ENCODE results near the gene ZNF609. TPM values are rescaled to one million over a fixed set of nuclear protein-coding genes. Genes with fewer than 3 reads are reported as not detected.
A peak's percentile ranks its signal among the peaks of the same experiment; 100 is the strongest.

Gene ZNF609
- polyA plus RNA-seq, 3 donors, result 1.3 to 13.2 (median 1.7) TPM

- H3K27ac Mint-ChIP-seq, result peak overlapping the region in 2 of 7 donors; percentile 1 to 54
- WGBS (ENCODE audit: insufficient coverage), result 100% methylated on average over 2 of the region's 2 CpGs
- Histone ChIP-seq H3K79me2 (ENCODE audit: insufficient read depth, low read length) (no peaks in the 10 kb centered on the region), H3K9me3 (replicated peaks in 1 of 2; ENCODE audit: control insufficient read depth in 1 of 2, insufficient read depth in 1 of 2, low read length in 2 of 2) (no peaks in the 10 kb centered on the region), H3K4me3 (replicated peaks in 1 of 3; ENCODE audit: low read depth in 2 of 3, low read length in 3 of 3) (no peak overlapping the region), H3K4me2 (replicated peaks; ENCODE audit: extremely low read depth, low read length, poor library complexity, severe bottlenecking) (no peak overlapping the region), H4K20me1 (ENCODE audit: insufficient read depth, low read length) (peaks cover 16% of the 10 kb centered on the region), H2AFZ (ENCODE audit: insufficient read depth, low read depth, low read length, poor library complexity, severe bottlenecking) (no peak overlapping the region), H3K4me1 (ENCODE audit: control insufficient read depth in 1 of 2, insufficient read depth in 2 of 2, low read length in 2 of 2) (no peaks in the 10 kb centered on the region), H3K27me3 (ENCODE audit: control insufficient read depth in 2 of 2, insufficient read depth in 2 of 2, low read length in 2 of 2) (no peaks in the 10 kb centered on the region), H3K36me3 (replicated peaks in 1 of 2; ENCODE audit: control insufficient read depth in 1 of 2, insufficient read depth in 2 of 2, low read length in 2 of 2) (peaks cover 91 to 93% of the 10 kb centered on the region in 2 donors), H3K9ac (ENCODE audit: insufficient read depth, low read length, poor library complexity, severe bottlenecking) (no peak overlapping the region), H3K27ac (ENCODE audit: low read depth in 1 of 2, low read length in 2 of 2) (no peak overlapping the region)
- H3K9me3 Mint-ChIP-seq, result no peaks in the 10 kb centered on the region
- H3K27me3 Mint-ChIP-seq (ENCODE audit: low read depth in 3 of 3), result peaks cover 0 to 2% (median 1%) of the 10 kb centered on the region in 3 donors
- H3K36me3 Mint-ChIP-seq, result peaks cover 77 to 91% of the 10 kb centered on the region in 2 donors
- DNase-seq, result no peak
- TF ChIP-seq CTCF (IDR thresholded peaks at IDR 0.05), result no peak
- no peaks in the 10 kb centered on the region for H3K4me1 Mint-ChIP-seq
- no peak overlapping the region for H3K4me3 Mint-ChIP-seq
- intact Hi-C loops (cut with micrococcal nuclease), result no loop called here
Measured at GRCh38 chr15:64680097-64680496, 219.7 kb downstream of the ZNF609 start.

DNA sequence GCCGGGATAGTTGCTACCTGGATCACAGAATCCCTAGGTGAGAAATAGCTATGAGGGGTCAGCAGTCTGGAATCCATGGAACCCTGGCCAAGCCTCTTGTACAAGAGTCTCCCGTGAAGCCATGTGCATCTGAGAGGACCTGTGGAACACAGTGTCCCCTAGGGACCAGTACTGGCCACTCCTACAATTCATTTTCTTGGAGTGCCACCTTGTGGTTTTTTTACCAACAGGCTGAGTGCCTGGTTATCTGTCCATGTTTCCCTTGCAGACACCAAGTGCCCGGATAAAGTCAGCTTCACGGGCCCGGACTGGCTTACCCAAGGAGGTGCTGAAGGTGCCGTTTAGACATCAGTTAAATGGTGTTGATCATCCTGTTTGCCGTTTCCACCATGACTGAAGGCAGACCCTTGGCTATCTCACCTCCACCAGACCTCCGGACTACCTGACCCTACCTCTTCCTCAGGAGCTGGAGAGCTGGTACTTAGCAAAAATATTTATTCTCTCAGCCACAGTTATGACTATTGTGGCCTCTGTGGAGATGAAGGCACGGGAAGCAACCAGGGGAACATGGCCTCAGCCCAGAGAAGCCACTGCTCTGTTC, 221.1 kb downstream of the ZNF609 start:
- intact Hi-C loops (cut with micrococcal nuclease), result no loop called here
- no peaks in the 10 kb centered on the region for H3K9me3 Mint-ChIP-seq
- 93% methylated on average over 6 of the region's 9 CpGs for WGBS (ENCODE audit: insufficient coverage)
- peak in 1 of 3 donors; percentile 39 for DNase-seq
- no peaks in the 10 kb centered on the region for H3K27me3 ChIP-seq (ENCODE audit: control insufficient read depth in 2 of 2, insufficient read depth in 2 of 2, low read length in 2 of 2)
- peak overlapping the region in 4 of 7 donors; percentile 4 to 76 (median 48) for H3K27ac Mint-ChIP-seq
- H3K27me3 Mint-ChIP-seq (ENCODE audit: low read depth in 3 of 3), result peaks cover 0 to 2% (median 1%) of the 10 kb centered on the region in 3 donors
- H4K20me1 ChIP-seq (ENCODE audit: insufficient read depth, low read length), result peaks cover 30% of the 10 kb centered on the region
- H3K36me3 Mint-ChIP-seq, result peaks cover 80 to 94% of the 10 kb centered on the region in 2 donors
- H3K79me2 ChIP-seq (ENCODE audit: insufficient read depth, low read length), result no peaks in the 10 kb centered on the region
- no peak overlapping the region for H3K27ac ChIP-seq (ENCODE audit: low read depth in 1 of 2, low read length in 2 of 2)
- no peaks in the 10 kb centered on the region for H3K4me1 Mint-ChIP-seq
- peaks cover 89 to 96% of the 10 kb centered on the region in 2 donors for H3K36me3 ChIP-seq (replicated peaks in 1 of 2; ENCODE audit: control insufficient read depth in 1 of 2, insufficient read depth in 2 of 2, low read length in 2 of 2)
- no peak overlapping the region for H3K9ac ChIP-seq (ENCODE audit: insufficient read depth, low read length, poor library complexity, severe bottlenecking)
- H2AFZ ChIP-seq (ENCODE audit: insufficient read depth, low read depth, low read length, poor library complexity, severe bottlenecking), result no peak overlapping the region
- H3K4me3 ChIP-seq (replicated peaks in 1 of 3; ENCODE audit: low read depth in 2 of 3, low read length in 3 of 3), result no peak overlapping the region
- TF ChIP-seq CTCF (IDR thresholded peaks at IDR 0.05), result peak; percentile 38
- H3K4me2 ChIP-seq (replicated peaks; ENCODE audit: extremely low read depth, low read length, poor library complexity, severe bottlenecking), result no peak overlapping the region
- H3K4me3 Mint-ChIP-seq, result no peak overlapping the region
- no peaks in the 10 kb centered on the region for H3K9me3 ChIP-seq (replicated peaks in 1 of 2; ENCODE audit: control insufficient read depth in 1 of 2, insufficient read depth in 1 of 2, low read length in 2 of 2)
- H3K4me1 ChIP-seq (ENCODE audit: control insufficient read depth in 1 of 2, insufficient read depth in 2 of 2, low read length in 2 of 2), result no peaks in the 10 kb centered on the region

Data from CD14-positive monocyte (primary cell).